GM18907 (cell line): ENCODE data around the gene SLC12A7.
"Not testable (repeated sequence)": the region's sequence is repeated elsewhere in the genome, so short reads cannot be mapped to it uniquely, and the experiment has no call there.

Experiments used
- ATAC-seq: cut with Tn5 transposase; IDR thresholded peaks from one replicate; pipeline ENCODE4 v1.9.1; 2021; ENCODE audit warnings: mild to moderate bottlenecking, moderate library complexity; ENCODE audit not compliant: unreplicated experiment

The SLC12A7 gene

DNA sequence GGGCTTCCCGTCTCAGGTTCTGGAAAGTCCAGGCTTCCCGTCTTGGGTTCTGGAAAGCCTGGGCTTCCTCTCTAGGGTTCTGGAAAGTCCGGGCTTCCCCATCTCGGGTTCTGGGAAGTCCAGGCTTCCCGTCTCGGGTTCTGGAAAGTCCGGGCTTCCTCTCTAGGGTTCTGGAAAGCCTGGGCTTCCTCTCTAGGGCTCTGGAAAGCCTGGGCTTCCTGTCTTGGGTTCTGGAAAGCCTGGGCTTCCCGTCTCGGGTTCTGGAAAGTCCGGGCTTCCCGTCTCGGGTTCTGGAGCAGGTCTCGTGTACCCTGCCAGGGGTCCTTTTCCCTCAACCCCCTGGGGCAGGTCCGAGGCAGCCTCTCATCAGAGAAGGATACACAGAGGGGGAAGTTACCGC lies 28.8 kb downstream of the SLC12A7 start:
- not testable (repeated sequence) for ATAC-seq

DNA sequence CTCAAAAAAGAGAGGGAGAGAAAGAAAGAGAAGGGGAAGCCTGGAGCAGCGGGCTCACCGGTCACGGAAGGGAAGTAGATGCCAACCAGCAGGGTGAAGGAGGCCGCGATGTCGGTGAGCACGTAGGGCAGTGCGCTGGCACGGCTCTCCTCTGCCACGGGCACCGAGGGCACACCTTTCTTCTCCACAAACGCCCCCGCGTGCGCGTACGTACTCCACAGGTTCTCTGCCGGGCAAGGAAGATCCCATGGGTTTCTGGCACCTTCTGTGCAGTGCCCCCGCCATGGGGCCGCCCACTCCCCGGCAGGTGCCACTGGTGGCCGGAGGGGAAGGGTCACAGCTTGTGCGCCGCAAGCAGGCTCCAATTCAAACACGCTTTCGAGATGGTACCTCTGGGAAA lies 30.3 kb downstream of the SLC12A7 start:
- no peak for ATAC-seq

DNA sequence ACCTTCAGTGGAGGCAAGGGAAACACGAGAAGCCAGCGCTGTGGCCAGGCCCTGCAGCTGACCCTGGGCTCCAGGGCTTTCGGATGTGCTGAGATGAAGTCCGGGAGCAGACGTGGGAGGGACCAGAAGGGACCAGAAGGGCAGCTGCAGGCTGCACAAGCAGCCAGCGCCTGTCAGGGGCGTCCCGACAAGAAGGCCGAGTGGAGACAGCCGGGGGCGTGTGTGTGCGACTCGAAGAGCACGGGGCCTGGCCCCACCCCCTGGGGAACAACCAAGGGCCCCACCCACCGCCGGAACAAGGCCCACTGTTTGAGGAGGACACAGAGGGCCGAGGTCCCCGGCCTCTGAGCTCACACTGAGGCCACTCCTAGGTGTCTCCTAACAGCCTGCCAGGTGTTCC lies 31.4 kb downstream of the SLC12A7 start:
- no peak for ATAC-seq

DNA sequence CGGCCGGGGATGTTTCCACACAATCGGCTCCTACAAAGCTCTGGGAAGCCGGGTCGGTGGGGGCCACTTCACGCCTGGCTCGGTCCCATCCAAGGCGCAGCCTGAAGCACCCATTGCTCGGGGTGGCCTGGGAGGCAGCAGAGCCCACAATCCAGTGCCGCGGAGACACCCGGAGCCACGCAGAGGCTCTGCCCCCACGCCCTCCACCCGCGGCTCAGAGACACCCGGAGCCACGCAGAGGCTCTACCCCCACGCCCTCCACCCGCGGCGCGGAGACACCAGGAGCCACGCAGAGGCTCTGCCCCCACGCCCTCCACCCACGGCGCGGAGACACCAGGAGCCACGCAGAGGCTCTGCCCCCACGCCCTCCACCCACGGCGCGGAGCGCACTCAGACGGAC lies 31.9 kb downstream of the SLC12A7 start:
- ATAC-seq, result no peak

DNA sequence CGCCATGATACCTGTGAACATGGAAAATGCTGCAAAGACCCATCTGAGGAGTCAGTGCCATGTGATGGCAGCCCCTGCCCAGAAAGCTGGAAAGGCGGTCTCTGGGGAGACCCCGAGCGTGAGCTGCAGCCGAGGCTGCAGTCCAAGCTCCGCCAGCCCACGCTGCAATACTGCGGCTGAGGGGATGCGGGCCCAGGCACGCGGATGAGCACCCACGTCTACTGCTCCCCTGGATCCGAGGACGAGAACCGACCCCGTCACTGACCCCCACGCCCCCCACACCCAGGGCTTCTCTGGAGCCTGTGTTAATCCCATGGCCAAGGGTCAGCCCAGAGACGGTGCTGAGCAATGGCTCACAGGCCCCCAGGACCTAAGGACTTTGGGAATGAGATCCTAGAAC lies 32.4 kb downstream of the SLC12A7 start:
- no peak for ATAC-seq

DNA sequence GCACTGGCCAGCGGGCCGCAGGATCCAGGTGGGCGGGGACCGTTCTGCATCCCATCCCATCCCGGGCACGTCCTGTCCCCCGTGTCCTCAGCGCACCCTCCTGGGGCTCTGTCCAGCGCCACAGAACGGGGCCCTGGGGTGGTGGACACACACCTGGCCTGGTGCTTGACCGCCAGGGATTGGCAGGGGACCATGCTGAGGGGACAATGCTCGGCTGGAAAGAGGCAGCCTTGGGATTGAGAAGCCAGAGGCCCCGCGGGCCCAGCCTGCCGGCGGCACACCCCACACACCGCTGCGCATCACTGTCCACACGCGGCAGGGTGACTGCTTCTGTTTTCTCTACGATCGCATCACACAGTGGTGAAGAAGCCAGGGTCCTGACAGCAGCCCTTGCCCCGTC lies 33.0 kb downstream of the SLC12A7 start:
- no peak for ATAC-seq

DNA sequence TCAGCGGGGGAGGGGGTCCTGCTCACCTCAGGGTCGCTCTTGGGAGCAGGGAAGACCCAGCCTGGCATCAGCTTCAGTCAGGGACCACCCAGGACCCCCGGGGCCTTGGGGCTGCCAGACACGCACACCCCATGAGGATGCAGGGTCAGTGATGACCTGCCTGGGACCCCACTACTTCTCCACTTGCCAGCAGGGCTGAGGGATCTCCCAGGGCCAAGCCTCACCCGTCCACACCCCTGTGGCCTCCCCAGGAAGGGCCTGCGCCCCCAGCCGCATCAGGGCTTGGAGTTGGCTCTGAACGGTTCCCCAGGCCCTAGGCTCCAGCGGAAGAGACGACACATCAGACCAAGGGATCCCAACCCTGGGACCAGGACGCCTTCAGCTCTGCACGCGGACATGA lies 33.7 kb downstream of the SLC12A7 start:
- ATAC-seq, result no peak

DNA sequence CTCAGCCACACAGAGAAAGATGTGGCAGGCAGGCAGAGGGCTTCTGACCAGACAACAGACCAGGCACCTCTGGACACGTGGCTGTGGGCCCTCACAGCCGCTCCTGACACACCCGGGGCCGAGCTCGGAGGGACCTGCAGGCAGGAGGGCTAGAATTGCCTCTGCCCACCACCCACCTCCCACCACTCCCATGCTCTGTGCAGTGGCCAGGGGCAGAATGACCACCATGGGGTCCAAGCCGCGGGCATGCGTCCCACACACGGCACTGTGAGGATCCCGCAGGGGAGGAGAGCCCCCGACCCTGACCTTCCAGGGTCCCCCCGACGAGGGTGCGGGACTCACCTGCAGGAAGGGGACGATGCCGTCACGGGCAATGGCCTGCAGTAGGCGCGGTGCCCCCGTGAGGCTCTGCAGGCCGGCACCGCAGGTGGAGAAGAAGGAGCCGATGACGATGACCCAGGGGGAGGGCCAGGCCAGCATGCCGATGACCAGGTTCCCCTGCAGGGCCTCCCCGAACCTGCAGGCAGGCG lies 34.3 kb downstream of the SLC12A7 start:
- no peak for ATAC-seq

DNA sequence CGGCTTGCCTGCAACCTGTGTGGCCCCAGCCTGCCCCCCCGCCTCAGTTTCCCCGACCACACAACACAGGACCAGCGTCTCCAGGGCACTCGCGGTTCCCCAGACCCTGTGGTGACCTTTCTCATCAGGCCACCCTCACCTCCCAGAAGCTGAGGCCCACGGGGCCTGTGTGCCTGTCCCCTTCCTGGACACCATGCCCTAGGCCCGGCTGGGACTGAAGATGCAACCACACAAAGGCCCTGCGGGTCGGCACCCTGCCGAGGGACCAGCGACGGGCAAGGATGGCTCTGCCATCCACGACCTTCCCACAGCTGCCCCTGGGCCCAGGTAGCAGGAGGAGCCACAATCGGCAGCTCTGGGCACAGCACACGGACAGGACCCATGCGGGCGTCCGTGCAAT lies 34.8 kb downstream of the SLC12A7 start:
- no peak for ATAC-seq

DNA sequence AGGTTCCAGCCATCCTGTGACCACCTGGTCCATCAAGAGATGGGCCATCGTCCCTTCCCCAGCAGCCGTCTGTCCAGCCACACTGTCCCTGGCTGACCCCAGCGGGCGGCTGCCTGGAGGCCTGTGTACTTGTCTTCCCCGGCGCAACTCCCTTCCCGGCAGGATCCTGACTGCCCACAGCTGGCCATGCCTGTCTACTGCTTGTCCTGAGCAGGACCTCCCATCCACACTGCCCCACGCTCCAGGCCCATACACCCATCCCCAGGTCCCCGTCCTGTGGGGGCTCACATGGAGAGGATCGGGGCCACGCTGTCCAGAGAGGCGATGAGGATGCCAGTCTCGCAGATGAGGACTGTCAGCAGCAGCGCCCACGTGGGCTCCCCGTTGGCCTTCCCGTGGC lies 35.5 kb downstream of the SLC12A7 start:
- no peak for ATAC-seq

DNA sequence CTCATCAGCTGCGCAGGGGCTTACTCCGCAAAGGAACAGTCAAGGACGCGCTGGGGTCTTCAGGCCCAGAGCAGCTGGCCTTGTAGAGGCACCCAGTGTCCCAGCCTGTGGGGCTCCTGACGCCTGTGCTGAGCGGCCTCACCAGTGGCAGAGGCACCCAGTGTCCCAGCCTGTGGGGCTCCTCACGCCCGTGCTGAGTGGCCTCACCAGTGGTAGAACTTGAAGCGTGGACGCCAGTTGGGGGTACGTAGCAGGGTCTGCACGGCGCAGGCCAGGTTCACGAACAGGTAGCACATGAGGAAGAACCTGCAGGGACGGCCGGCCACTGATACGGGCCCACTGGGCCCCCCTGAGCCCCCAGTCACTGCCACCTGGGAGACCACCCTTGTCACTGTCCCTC lies 35.9 kb downstream of the SLC12A7 start:
- no peak for ATAC-seq

DNA sequence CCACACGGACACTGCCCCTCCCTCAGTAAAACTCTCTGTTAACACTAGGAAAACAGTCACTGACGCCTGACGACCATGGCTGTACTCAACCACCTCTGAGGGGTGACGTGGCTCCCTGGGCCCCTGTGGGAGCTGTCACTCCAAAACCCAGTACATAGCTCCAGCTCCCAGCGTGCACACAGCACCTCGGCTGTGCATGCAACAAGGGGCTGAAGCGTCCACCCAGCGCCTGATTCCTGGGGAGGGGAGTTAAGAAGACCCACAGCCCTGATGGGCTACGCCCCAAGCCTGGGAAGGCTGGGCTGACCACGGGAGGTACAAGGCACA lies 36.3 kb downstream of the SLC12A7 start:
- ATAC-seq, result no peak

DNA sequence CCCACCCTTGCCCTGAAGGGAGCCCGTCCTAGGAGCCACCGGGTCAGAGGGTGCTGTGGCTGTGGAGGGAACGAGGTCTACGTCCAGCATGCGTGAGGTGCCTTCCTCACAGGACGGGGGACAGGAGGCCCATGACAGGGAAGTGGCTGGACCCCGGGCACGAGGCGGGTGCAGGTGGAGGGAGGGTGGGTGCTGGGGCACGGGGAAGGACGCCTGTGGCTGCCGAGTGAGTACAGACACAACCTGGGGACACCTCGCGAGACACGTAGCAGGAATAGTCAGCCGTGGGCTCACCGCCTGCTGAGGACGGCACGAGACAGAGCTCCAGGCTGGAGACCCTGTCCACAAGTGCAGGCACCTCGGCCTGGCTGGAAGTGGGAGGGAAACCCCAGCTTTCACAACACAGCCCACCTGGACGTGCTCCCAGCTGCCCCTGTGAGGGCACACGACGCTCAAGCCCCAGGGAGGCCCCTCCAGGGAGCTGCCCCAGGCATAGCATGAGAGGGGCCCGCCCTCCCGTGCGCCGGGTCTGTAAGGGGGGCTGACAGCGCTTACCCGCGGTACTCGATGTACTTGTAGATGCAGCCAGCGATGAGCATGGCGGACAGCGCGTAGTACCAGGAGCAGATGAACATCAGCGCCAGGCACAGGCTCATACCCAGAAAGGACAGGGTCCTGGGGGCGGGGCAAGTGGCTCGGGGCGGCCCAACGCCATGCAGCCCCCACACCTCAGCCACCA lies 36.9 kb downstream of the SLC12A7 start:
- ATAC-seq, result no peak

DNA sequence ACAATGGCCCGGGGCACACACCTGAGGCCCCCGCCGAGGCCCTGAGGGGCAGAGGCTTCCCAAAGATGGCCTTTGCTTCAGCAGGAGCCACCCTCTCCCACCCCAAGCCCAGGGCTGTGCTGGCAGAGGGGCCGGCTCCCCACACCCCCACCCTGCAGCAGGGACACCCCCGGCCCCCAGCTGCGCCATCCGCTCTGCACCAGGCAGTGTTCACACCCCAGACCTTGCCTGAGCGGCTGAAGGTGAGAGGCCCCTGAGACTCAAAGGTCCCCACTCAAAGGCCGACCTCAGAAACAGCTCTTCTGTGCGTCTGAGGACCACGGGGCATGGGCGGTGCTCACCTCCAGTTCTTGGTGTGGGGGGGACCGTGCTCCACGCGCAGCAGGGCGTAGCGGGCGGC lies 37.6 kb downstream of the SLC12A7 start:
- no peak for ATAC-seq

DNA sequence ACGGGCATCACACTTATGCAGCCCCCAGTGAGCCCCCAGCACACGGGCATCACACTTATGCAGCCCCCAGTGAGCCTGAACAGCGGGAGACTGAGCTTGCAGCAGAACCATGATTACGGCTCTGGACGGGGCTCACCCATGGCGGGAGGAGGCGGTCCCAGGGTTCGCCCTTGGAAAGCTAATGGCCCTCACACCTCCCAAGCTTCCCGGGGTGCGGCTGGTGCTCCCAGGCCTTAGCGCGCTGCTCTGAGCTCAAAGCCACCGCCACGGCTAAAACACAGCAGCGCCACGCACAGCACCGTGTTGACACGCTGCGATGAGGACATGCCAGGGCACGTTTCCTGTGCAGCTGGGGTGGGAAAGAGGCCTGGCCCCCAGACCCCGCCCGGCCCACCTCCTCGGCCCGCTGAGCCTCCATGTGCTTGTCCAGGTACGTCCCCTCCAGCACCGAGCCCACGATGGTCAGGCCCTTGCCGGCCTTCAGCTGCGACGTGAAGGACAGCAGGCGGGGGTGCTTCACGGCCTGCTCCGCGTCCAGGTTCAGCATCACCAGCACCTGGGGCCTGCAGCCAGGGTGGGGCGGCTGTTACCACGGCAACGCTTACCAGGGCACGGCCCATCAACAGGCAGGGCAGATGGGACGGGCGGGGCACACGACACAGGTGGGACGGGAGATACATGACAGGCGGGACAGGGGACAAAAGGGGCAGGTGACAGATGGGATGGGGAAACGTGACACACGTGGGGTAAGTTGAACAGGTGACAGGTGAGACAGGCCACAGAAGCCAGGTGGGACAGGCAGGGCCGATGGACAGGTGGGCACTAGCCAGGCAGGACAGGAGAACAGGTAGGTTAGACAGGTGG lies 38.4 kb downstream of the SLC12A7 start:
- no peak for ATAC-seq

DNA sequence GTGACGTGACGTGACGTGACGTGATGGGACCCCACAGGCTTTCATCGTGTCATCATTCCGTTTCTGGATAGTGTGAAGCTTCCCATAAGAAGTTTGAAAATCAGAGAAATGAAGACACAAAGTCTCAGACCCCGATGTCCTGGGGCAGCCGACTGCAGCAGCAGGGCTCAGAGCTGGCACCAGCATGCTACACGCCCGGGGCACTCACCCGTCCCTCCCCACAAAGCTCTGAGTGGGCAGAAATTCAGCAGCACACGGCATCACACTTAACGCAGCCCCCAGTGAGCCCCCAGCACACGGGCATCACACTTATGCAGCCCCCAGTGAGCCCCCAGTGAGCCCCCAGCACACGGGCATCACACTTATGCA lies 42.2 kb downstream of the SLC12A7 start:
- ATAC-seq, result no peak

DNA sequence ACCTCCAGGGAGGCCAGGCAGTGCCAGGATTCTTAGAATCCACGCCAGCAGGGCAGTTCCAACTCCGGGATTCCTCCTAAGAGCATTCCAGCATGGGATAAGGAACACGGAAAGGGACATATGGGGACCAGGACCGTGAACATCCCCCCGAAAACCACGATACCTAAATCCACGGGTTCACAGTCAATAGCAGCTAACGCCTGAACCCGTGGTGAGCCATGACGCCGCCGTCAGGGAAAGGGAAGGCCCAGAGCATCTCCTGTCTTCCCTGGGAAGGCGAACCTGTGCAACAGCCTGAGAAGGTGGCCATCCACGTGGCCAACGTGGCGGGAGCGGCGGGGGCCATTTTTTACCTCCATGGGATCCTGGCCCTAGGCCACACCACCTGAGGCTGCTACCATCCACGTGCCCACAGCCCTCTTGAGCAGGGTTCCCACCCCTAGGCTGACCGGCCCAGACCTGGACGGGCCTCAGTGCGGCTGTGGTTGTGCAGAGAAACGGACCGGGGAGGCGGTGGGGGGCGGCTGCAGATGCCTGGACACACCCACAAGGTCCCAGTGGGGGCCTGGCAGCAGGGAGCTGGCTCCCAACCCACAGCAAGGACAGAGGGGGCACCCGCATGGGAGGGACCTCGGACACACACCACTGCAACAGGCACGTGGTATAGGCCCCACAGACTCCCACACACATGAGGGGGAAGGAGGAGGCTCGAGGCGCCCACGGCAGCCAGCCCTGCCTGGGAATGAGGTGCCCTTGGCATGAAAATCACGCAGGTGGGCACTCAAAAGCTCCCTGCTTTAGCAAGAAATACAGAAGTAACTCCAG lies 42.8 kb downstream of the SLC12A7 start:
- no peak for ATAC-seq

DNA sequence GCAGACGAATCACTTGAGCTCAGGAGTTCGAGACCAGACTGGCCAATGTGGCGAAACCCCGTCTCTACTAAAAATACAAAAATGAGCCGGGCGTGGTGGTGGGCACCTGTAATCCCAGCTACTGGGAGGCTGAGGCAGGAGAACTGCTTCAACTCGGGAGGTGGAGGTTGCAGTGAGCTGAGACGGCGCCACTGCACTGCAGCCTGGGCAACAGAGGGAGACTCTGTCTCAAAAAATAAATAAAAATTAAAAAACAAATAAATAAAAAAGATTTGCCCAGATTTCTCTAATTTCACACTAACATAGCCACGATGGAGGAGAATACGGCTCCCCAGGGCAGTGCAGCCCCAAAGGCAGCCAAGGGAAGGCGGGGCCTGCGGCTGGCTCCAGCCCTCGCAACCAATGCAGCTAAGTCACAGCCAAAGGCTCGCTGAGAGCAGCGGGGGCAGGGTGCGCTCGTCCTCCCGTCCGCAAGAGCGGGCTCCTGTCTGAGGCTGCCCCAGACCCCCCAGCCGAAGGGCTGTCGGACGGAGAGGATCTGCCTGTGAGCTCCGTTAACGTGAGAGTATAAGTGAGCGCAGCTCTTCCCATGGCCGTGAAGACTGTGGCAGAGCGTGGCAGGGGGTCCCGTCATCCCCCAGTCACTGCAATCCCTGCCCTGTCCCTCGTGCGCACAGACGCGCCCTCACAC lies 43.5 kb downstream of the SLC12A7 start:
- ATAC-seq, result no peak

DNA sequence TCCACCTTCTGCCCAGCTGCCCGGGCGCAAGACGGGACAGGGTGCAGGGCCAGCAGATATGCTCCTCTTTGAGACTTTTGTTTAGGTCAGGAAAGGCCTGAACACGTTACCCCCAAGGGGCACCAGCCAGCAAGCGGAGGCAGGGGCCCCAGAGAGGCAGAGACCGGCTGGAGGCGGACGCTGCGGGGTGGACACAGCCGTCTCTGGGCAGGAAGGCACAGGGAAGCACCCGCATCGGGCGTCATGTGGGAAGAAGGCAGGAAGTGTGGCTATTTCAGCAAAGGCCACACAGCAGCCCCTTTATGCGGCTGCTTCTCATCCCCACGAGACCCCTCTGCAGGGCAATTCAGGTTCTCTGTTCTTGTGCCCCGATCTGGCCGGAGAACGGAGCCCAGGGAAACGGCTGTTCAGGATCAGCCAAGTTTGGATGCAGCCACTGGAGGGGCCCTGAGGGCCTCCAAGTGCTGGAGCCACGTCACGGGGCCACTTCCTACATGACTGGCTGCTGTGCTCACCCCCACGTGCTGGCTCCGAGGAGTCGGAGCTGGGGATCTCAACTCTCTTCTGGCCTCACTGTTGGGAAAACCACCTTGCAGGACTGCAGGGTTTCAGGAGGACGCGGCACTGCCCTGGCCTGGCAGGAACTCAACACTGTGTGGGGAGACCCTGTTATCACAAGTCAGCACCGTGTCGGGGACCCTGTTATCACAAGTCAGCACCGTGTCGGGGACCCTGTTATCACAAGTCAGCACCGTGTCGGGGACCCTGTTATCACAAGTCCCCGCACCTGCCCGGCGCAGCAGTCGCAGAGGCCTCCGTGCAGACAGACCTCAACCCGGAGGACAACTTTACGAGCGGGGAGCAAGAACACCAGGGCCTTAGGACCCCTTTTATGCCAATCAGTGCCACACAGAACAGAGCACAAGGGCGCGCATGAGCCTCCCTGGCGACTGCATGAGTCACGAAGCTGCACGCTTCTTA lies 44.4 kb downstream of the SLC12A7 start:
- no peak for ATAC-seq

DNA sequence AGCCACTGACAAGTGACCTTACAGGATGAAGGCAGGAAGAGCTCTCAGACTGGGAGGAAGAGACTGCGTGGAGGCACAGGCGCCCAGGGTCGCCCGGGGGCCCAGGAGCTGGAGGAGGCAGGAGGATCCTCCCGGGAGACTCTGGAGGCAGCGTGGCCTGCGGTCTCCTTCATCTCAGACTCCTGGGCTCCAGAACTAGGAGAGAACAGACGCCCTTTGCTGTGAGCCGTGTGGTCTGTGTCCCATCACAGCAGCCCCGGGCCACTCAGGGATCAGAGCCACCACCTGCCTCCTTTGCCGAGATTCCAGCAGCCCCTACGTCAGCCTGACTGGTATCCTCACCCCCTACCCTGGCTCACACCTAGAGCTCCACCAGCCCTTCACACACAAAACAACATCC lies 45.2 kb downstream of the SLC12A7 start:
- ATAC-seq, result no peak
